HG03432 (cell line): Measurements from ENCODE around the gene SPINK1.
"Not testable (repeated sequence)": the region's sequence is repeated elsewhere in the genome, so short reads cannot be mapped to it uniquely, and the experiment has no call there.

Experiments
- ATAC-seq: cut with Tn5 transposase; IDR thresholded peaks from one replicate; pipeline ENCODE4 v1.9.1; 2021; ENCODE audit warnings: mild to moderate bottlenecking, moderate library complexity; ENCODE audit not compliant: unreplicated experiment

The SPINK1 gene

DNA sequence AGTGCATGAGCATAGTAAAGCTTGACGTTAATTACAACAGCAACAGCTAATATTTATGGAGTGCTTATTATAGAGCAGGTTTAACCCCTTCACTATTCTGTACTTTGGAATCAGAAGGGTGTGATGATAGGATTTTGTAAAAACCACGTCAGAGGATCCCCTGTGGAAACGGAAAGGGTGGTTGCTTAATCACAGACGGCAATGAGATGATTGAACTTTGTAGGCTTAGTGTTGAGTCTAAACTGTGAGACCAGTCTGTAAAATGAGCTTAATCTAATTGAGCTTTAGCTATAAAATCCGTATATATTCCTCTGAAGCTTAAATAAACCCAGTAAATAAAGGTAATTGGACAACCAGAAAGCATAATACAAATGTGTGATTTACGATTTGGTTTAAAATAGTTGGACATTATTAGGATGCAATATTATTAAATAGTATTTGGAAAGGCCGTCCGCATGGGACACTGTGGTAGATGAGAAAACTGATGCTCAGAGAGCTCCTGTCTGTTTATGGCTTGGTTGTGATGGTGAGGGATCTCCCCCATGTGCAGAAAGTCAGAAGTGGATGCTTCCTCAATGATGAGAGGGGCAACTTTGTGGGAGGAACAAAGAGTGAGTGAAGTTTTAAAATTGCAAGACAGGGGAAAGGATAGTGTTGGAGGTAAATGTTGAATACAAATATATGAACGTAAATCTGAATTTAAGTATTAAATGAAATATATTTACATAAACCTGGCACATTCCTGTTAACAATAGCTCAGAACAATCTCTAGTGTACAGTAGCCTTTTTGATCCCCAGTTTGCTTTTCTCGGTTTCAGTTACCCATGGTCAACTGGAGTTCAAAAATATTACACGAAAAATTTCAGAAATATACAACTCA lies 23.7 kb upstream of the SPINK1 start:
- ATAC-seq: no peak

DNA sequence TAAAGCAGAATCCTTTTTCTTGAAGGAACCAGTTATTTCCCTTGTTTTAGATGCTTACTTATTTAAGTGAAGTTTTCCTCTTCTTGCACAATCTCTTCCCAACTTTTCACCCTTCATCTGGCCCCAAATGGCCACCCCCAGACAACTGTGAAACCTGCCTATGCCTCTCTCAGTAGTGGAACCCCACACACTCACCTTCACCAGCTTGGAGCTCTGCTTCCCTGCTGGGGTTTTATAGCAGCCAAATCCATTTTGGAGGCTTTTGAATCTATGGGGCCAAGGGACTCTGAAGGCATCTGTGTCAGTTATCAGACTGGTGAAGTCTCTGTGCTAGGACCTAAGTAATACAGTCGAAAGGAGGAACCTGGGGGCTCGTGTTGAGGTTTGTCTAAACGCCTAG lies 22.9 kb upstream of the SPINK1 start:
- no peak for ATAC-seq

DNA sequence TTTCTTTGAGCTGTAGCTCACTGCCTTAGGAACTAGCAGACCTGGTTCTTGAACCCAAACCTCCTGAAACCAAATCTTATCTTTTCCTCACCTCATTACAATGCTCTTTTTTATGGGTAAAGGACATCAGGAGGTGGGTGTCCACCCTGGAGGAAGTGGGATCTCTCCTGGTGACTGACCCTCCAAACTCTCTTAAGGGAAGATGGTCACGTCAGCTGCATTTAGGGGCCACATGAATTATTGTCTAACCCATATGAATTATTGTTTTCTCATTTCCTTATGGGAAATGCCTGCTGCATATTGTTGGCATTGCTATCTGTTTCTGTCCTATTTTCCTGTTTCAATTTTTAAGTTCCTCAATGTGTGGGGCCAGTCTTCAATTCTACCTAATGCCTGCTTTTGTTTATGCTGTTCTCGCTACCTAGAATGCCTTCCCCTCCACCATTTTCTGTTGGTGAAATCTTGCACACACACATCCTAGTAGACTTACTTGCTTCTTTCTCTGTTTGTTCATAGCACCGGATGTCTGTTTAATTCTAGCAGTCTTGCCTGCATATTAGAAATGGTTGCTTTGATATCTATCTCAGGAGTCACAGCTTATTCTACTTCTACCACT lies 22.0 kb upstream of the SPINK1 start:
- no peak for ATAC-seq

DNA sequence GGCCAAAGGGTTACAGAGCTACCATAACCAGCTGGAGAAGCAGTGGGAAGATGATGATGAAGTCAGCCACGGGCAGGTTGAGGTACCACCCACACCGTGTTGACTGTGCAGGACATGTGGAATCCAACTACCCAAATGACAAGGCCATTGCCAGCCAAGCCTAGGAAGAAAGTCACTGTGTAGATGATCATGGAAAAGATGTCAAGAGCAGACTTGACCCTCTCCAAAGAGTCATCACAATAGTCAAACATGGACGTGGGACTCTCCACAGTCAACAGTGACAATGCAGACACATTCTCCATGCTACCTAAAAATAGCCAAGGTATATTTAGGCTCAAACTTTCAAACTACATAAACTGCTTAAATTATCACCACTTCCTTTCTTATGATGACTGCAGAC lies 20.9 kb upstream of the SPINK1 start:
- no peak for ATAC-seq

DNA sequence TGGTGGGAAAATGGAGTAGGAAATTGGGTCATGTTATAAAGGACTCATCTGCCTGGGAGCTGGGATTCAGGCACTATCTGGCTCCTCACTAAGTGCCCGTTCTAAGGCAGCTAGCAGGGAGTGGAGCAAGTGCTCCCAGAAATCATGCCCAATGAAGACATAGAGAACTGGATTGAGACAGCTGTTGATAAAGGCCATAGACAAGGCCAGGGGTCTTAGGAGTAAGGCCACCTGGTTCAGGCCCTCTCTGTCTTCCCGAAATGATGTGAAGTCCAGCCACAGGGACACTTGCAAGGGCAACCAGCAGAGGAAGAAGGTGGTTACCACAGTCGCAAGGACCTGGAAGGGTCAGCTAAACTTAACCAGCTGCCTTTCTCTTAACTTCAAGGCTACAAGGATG lies 20.1 kb upstream of the SPINK1 start:
- ATAC-seq: no peak

DNA sequence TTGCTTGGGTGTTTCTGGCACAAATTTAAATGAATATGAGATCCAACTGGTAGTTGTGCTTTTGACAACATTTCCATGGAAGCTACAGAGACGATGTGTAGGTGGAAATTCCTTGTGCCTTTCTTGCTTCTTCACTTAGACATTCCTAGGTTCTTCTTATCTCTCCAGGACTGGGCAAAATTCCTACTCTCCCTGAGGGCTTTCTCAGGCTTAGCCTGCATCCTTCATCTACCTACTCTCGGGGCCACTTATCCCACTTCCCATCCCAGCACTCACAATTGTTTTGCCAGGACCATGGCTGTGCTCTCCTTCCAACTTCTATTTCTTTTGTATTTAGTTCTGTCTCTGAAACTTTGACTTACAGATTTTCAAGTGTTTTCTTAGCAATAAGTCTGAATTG lies 17.8 kb upstream of the SPINK1 start:
- ATAC-seq: no peak

DNA sequence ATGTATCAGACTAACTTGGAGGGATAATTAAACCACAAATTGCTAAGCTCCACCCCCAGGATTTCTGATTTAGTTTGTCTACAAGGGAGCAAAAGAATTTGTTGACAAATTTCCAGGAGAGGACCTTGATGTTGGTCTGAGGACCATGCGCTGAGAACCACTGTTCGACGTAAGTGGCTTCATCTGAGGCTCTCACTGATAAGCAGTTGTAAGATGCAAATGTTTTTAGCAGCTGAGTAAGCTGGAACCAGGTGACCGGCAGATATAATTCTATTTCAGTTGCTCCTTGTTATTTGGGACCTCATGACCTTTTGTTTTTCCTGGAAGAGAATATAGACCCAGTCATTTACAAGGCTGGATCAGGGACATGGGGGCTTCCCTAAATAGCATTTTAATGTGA lies 14.1 kb upstream of the SPINK1 start:
- no peak for ATAC-seq

DNA sequence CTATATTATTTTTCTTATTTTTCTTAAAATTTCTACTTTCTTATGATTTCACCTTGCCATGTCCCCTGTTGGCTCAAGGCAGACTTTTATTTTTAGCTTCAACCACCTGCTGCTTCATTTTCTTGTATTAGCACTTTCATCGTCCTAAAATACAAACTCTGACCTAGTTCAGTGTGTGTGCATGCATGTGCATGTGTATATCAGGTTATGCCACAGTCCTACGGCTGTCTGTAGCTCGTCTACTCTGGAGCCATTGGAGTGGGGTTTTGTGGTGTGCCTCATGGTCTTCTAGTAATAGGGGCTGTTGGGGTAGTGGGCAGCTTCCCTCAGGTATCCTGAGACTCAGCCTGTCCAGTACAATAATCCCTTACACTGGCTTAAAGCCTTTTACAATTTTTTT lies 13.4 kb upstream of the SPINK1 start:
- ATAC-seq: no peak

DNA sequence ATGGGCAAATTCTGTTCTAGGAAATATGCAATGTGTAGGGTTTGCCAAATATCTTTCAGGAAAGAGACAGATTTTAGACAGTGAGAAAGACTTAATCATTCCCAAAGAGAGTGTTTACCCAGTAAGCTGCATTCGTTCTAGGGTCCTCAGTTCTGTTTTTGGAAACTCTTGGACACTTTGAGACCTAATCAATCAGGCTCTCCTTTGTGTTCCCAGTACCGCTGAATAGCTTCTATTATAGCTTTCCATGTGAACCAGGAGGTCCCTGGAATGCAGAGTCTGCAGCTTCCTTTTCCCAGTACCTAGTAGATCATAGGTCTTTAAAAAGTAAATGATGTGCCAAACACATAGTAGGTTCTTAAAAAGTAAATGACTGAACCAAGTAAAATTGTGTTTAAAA lies 11.4 kb upstream of the SPINK1 start:
- ATAC-seq: no peak

DNA sequence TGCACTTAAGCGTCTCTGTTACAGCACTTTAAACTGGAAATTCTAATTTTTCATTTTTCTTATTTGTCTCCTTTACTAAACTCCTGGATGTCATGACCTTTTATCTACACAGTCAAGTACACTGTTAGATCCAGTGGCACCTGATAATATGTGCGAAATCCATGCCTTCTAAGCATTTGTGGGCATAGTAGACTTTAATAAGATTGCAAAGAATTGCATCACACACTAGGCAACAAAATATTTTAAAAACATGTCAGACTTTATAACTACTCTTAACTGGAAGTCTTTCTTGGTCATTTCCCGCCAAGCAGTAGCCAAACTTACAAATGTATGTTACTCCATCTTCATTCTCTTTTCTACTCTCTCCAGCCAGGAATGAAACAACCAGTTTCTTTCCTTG lies 5.0 kb upstream of the SPINK1 start:
- ATAC-seq: no peak

DNA sequence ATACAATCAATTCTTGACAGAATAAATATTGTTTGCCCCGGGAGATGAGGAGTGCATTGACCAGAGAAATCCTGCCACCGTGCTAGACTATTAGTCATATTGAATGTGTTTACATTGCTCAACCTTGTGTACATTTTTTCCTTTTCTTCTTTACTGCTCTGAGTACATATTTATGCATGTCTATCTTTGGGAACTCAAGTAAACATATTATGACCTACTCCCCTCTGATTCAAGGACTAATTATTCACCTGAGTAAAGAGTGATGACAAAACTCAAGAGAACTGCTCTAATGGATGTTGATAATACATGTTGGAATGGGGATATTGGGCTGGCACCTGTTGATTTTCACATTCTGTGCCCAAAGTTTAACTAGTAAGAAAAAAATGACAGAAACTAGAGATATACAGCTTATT lies 3.9 kb upstream of the SPINK1 start:
- no peak for ATAC-seq

DNA sequence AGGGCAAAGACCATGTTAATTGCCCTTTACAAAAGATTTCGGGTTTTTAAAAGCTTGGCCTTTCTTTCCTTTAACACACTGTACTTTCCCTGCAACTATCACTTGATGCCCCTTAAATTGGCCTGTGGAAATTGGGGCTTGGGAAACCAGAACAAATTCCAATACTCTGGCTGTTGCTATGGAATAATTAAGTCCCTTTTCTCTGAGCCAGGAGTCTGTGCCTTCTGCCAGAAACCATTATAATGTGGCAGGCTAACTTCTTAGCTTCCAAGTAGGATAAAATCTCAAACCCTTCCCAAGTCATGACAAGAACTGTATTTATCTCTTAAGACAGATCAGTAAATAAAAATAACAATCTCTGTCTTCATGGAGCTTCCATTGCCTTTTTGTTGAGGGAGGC lies 1.1 kb upstream of the SPINK1 start:
- no peak for ATAC-seq

DNA sequence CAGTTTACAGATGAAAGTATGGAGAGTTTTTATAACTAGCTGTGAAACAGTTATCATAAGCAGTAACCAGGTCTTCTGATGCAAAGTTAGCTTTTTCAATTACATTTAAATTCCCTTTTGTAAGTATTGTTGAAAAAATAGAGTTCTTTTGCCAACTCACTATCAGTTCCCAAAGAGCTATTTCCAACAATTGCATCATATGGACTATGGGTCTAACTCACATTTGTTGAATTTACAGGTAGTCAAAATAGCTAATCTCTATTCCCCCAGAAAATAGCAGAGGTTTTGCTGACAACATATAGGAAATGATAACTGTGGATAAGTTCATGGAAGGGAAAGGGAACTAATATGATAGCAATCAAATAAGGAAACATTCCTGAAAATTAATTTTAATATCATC lies 1.4 kb downstream of the SPINK1 start:
- ATAC-seq: no peak

DNA sequence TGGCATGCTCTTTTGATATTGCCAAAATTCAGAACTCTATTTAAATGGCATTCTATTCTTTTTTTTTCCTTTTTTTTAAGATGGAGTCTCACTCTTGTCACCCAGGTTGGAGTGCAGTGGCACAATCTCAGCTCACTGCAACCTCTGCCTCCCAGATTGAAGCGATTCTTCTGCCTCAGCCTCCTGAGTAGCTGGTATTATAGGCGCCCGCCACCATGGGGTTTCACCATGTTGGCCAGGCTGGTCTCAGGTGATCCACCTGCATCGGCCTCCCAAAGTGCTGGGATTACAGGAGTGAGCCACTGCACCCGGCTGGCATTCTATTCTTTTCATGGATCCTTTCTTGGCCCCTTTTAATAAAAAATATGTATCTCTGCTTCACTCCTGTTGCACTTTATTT lies 4.5 kb downstream of the SPINK1 start:
- not testable (repeated sequence) for ATAC-seq

DNA sequence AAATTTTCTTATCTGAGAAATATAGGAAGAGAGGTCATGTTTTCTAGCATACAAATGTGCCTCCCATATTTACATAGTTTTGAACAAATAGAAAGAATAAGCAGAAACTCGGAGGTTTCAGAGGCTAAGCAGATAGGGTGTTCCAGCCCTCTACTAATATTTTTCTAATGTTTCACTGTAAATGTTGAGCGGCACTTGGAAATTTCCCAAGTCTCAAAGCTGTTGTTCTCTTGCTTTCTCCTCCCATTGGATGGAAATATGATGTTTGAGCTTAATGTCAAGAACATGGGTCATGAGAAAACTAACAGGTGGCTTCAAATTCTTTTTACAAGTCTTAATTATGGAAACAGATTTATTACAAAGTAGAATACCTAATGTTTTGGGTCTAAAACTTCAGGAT lies 5.1 kb downstream of the SPINK1 start:
- no peak for ATAC-seq

DNA sequence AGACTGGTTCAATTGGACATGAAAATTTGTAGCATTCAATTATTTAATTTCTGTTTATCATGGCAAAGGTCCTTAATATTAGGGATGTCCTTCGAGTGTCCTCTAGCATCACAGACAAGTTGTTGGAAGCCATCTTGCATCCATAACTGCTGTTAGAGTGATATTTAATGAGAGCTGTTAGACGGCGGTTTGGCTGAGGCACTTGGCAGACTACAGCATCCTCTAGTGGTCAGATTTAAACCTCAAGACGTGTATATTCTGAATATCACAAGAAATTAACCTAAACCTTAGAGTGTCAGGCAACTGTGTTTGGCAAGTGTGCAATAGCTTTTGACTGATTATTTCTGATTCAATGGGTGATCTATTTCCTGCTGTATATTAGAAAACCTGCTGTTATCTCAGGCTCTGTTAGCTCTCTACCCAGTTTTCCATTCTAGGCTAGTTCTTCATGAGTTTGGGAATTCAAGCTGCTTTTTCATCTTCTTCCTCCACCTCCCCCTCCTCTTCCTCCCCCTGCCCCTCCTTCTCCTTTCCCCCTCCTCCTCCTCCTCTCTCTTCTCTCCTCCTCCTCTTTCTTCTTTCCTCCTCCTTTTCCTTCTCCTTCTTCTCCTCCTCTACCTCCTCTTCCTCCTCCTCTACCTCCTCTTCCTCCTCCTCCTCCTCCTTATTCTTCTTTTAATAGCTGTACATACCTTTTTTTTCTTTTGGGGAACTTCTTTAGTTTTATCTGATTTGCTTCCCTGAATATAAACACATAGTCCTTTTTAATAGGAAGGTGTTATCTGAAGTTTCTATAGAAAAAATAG lies 8.6 kb downstream of the SPINK1 start:
- ATAC-seq: peak; percentile 90

DNA sequence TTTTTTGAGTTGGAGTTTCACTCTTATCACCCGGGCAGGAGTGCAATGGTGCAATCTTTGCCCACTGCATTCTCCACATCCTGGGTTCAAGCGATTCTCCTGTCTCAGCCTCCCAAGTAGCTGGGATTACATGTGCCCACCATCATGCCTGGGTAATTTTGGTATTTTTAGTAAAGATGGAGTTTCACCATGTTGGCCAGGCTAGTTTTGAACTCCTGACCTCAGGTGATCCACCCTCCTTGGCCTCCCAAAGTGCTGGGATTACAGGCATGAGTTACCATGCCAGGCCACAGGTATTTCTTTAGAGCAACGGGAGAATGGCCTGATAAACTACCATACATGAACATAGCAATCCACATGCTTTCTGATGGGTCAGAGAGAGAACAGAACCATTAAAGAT lies 9.2 kb downstream of the SPINK1 start:
- ATAC-seq: not testable (repeated sequence)

DNA sequence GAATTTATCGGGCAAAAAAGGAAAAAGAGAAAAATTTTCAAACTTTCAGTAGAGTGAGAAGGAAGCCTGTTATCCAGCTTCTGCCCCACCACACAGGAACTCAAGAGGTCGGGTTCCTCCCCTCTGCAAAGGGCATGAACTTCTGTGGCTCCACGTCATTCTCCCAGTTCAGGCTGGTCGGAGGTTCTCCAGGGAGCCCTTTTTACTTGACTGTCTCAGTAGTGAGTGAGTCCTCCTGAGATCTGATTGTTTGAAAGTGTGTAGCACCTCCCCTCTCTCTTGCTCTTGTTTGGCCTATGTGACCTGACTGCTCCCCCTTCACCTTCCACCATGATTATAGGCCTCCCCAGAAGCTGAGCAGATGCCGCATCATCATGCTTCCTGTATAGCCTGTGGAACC lies 9.7 kb downstream of the SPINK1 start:
- ATAC-seq: no peak

DNA sequence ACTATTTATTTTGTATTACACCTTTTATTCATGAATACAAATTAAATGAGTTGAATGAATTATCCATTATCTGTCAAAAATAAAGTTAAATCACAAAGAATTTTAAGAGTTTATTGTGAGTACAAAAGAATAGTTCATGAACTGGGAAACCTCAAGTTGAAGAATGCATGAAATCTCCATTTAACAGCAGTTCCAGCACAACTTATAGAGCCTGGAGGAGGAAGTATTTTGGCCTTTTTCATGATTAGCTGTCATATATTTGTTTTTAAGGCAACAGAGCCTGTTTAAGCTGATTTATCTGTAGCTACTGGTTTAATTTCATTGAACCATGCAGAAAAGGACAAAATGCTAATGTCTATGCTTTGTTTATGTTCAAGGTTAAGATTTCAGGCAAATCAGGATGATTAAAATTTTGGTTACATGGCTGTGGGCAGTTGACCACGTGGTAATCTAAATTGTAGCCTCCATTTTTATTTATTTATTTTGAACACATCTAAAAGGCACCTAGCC lies 12.2 kb downstream of the SPINK1 start:
- ATAC-seq: no peak

DNA sequence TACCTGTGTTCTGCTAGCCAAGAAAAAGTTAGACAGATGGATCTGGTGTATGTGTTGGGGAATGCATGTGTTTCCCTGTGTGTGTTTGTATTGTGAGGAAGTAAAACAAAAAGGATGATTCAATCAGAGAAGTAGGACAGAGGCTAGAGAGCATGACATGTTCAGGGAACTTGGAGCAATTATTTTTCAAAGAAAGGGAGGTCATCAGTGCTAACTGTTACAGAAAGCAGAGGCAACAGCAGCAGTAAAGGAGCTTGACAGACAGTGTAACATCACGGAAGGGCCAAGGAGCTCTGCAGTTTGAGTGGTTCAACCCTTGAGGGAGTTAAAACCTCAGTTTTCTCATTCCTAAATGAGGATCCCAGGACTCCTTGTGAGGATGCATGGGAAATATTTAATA lies 13.2 kb downstream of the SPINK1 start:
- no peak for ATAC-seq

DNA sequence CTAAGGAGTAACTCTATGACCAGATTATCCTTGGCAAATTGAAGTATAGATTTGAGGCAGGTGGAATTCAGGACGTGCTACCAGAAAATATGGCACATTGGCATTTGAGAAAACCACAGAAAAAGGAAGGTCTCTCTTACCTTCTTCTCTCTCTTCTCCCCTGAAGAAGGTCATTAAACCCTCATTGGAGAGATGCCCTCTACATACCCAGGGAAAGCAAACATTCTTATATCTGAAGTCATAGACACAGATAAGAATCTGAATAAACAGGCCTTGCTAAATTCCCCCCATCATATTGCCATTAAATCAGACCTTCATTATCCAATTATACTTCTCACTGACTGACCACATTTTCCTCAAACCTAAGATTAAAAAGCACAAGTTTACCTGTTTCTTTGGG lies 17.8 kb downstream of the SPINK1 start:
- no peak for ATAC-seq
